Bronchus fibroblast of lung (primary cell): ENCODE results near the gene FBXO39. TPM values are rescaled to one million over a fixed set of nuclear protein-coding genes. Genes with fewer than 3 reads are reported as not detected.

Experiments
- total RNA-seq: library from RNA; depleted of rRNA; stranded (reverse); fragments of >200 nt; gene quantifications from 2 replicates; pipeline ENCODE4 v1.2.3, GENCODE V29; 2015

The FBXO39 gene
- under 0.01 and 0.34 TPM in 2 replicates for total RNA-seq

GRCh38 chr17:6775871-6776405 is at the start of gene FBXO39:
FBXO39 (plus strand) TSS chr17:6776215; CDS start chr17:6779869, 3,654 bp downstream.

GRCh38 chr17:6755731-6756184 is 20.3 kb upstream of the FBXO39 start, which contains the start of gene XAF1:
XAF1 (plus strand) TSS chr17:6756046; CDS start chr17:6756079, 33 bp downstream.

GRCh38 chr17:6831661-6832263 is 55.7 kb downstream of the FBXO39 start, which contains the start of gene TEKT1:
TEKT1 (minus strand) TSS chr17:6831729; CDS start chr17:6830376, 1,353 bp downstream.

Other genes starting within 250 kb of the FBXO39 start
- 0.59 and 0.67 TPM in 2 replicates for gene PITPNM3, start 219.7 kb upstream of the FBXO39 start, total RNA-seq
- gene KIAA0753, start 135.5 kb upstream of the FBXO39 start, total RNA-seq, result 8.4 and 8.8 TPM in 2 replicates
- 204 and 314 TPM in 2 replicates for gene TXNDC17, start 135.2 kb upstream of the FBXO39 start, total RNA-seq
- gene MED31, start 124.6 kb upstream of the FBXO39 start, total RNA-seq, result 8.6 and 14.1 TPM in 2 replicates
- 1.2 and 1.3 TPM in 2 replicates for gene C17orf100, start 124.5 kb upstream of the FBXO39 start, total RNA-seq
- gene SLC13A5, start 62.8 kb upstream of the FBXO39 start, total RNA-seq, result not detected in 2 replicates
- gene XAF1, start 20.2 kb upstream of the FBXO39 start, total RNA-seq, result 0.59 and 1.5 TPM in 2 replicates
- gene TEKT1, start 55.5 kb downstream of the FBXO39 start, total RNA-seq, result not detected in 2 replicates
- gene ALOX12, start 219.8 kb downstream of the FBXO39 start, total RNA-seq, result under 0.01 and 0.50 TPM in 2 replicates
- 281 and 307 TPM in 2 replicates for gene RNASEK, start 236.4 kb downstream of the FBXO39 start, total RNA-seq
- gene BCL6B, start 246.8 kb downstream of the FBXO39 start, total RNA-seq, result under 0.01 and 1.0 TPM in 2 replicates